Measurements from ENCODE around the gene SETD5. TPM values are rescaled to one million over a fixed set of nuclear protein-coding genes. Genes with fewer than 3 reads are reported as not detected.

SETD5 gene
- total and polyA plus RNA-seq, 2 experiments from 2014 or later = 143 to 172 TPM

- H4K20me1 ChIP-seq (replicated peaks; ENCODE audit: insufficient read depth) = peaks cover 50% of the 10 kb centered on the region
- peaks cover 45% of the 10 kb centered on the region for H3K4me1 ChIP-seq (ENCODE audit: insufficient read depth)
- DNase-seq (ENCODE audit: low spot score) = peak; percentile 63
- peaks cover 17% of the 10 kb centered on the region; the same call in 1 of the 2 replicates for H3K36me3 ChIP-seq (ENCODE audit: insufficient read depth)
- H3F3A ChIP-seq (replicated peaks; ENCODE audit: low read depth) = peaks cover 5% of the 10 kb centered on the region; the same call in 1 of the 2 replicates
- Mint-ChIP-seq H3K27ac (peak overlapping the region; percentile 98), H3K9me3 (no peaks in the 10 kb centered on the region; the same call in 2 of the 3 replicates), H3K4me3 (peak overlapping the region; percentile 94), H3K27me3 (ENCODE audit: insufficient read depth, low read depth, poor library complexity) (peaks cover 14% of the 10 kb centered on the region), H3K4me1 (peaks cover 49% of the 10 kb centered on the region), H3K36me3 (ENCODE audit: low read depth) (peaks cover 49% of the 10 kb centered on the region)
- no peaks in the 10 kb centered on the region for H3K27me3 ChIP-seq (ENCODE audit: insufficient read depth)
- H3K27ac ChIP-seq (ENCODE audit: low read depth) = peak overlapping the region; percentile 98
- no peak overlapping the region for H2AFZ ChIP-seq
- peak overlapping the region; percentile 90 for H3K4me2 ChIP-seq
- peak overlapping the region; percentile 88 for H3K4me3 ChIP-seq
- no peak for TF ChIP-seq ZNF114 (CRISPR knock-in tag; IDR thresholded peaks at IDR 0.05)
- no peak for ATAC-seq
- peaks cover 84% of the 10 kb centered on the region for H3K79me2 ChIP-seq (replicated peaks; ENCODE audit: insufficient read depth)
- H3K9me2 ChIP-seq (ENCODE audit: insufficient read depth) = no peaks in the 10 kb centered on the region
These were observed 688 bp downstream of the SETD5 start for GRCh38 chr3:9397906-9398699.

DNA sequence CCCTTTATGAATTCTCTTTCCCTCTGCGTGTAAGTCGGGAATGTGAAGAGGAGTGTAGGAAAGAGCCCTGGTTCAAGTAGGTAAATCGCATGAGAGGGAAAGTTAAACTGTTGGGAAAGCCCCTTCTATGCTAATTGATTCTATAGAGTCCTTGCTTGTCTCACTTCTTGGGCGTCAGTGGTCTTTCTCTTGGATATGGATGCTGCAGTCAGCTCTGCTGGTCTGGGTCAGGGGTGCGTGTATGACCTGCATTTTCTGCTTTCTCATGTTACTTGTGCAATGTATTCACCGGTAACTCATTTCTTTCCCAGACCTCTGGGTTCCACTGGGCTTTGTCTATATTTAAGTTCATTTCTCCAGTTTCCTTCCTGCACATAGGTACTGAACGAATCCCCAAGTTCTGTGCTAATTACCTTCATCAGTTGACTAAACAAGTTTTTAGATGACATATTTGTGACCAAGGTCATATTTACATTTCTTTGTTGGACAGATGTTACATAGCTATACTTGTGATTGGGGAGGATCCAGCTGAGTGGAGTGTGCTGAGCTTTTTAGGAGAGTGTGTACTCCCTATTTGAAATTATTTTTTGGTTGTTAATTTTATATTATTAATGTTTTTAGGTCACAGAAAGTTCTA, 1.4 kb downstream of the SETD5 start:
- Histone ChIP-seq H3K4me3 (peak overlapping the region; percentile 88), H3K4me2 (peak overlapping the region; percentile 90), H3K9me2 (ENCODE audit: insufficient read depth) (no peaks in the 10 kb centered on the region), H2AFZ (no peak overlapping the region), H3K27ac (ENCODE audit: low read depth) (peak overlapping the region; percentile 98), H3K27me3 (ENCODE audit: insufficient read depth) (no peaks in the 10 kb centered on the region), H3F3A (replicated peaks; ENCODE audit: low read depth) (peaks cover 5% of the 10 kb centered on the region; the same call in 1 of the 2 replicates), H3K4me1 (ENCODE audit: insufficient read depth) (peaks cover 52% of the 10 kb centered on the region), H3K36me3 (ENCODE audit: insufficient read depth) (peaks cover 11% of the 10 kb centered on the region; the same call in 1 of the 2 replicates), H4K20me1 (replicated peaks; ENCODE audit: insufficient read depth) (peaks cover 50% of the 10 kb centered on the region), H3K79me2 (replicated peaks; ENCODE audit: insufficient read depth) (peaks cover 84% of the 10 kb centered on the region)
- H3K36me3 Mint-ChIP-seq (ENCODE audit: low read depth) = peaks cover 42% of the 10 kb centered on the region
- peaks cover 14% of the 10 kb centered on the region for H3K27me3 Mint-ChIP-seq (ENCODE audit: insufficient read depth, low read depth, poor library complexity)
- peak; percentile 2; the same call in 2 of the 3 replicates for ATAC-seq
- peak; percentile 80 for DNase-seq (ENCODE audit: low spot score)
- H3K4me1 Mint-ChIP-seq = peaks cover 50% of the 10 kb centered on the region
- peak overlapping the region; percentile 94 for H3K4me3 Mint-ChIP-seq
- peak overlapping the region; percentile 98 for H3K27ac Mint-ChIP-seq
- TF ChIP-seq ZNF114 (CRISPR knock-in tag; IDR thresholded peaks at IDR 0.05) = no peak
- TF ChIP-seq CREB1 (CRISPR knock-in tag; IDR thresholded peaks at IDR 0.05; ENCODE audit: low read depth) = 0 out of 2 replicates have a peak, but pooled peaks have one; percentile 38
- H3K9me3 Mint-ChIP-seq = no peaks in the 10 kb centered on the region; the same call in 2 of the 3 replicates

GRCh38 chr3:9399337-9399703, 1.9 kb downstream of the SETD5 start:
- H3K4me3 ChIP-seq = peak overlapping the region; percentile 88
- Mint-ChIP-seq H3K27me3 (ENCODE audit: insufficient read depth, low read depth, poor library complexity) (peaks cover 14% of the 10 kb centered on the region), H3K36me3 (ENCODE audit: low read depth) (peaks cover 37% of the 10 kb centered on the region), H3K27ac (peak overlapping the region; percentile 85), H3K4me3 (peak overlapping the region; percentile 94), H3K9me3 (no peaks in the 10 kb centered on the region; the same call in 2 of the 3 replicates), H3K4me1 (peaks cover 47% of the 10 kb centered on the region)
- H3K4me1 ChIP-seq (ENCODE audit: insufficient read depth) = peaks cover 56% of the 10 kb centered on the region
- peaks cover 9% of the 10 kb centered on the region; the same call in 1 of the 2 replicates for H3K36me3 ChIP-seq (ENCODE audit: insufficient read depth)
- peaks cover 84% of the 10 kb centered on the region for H3K79me2 ChIP-seq (replicated peaks; ENCODE audit: insufficient read depth)
- peak overlapping the region; percentile 90 for H3K4me2 ChIP-seq
- H4K20me1 ChIP-seq (replicated peaks; ENCODE audit: insufficient read depth) = peaks cover 45% of the 10 kb centered on the region
- no peak for DNase-seq (ENCODE audit: low spot score)
- H3K27ac ChIP-seq (ENCODE audit: low read depth) = peak overlapping the region; percentile 98
- no peak for ATAC-seq
- no peak overlapping the region for H2AFZ ChIP-seq
- H3K9me2 ChIP-seq (ENCODE audit: insufficient read depth) = no peaks in the 10 kb centered on the region
- H3K27me3 ChIP-seq (ENCODE audit: insufficient read depth) = no peaks in the 10 kb centered on the region
- peaks cover 5% of the 10 kb centered on the region; the same call in 1 of the 2 replicates for H3F3A ChIP-seq (replicated peaks; ENCODE audit: low read depth)
- no peak for TF ChIP-seq STAT1 (IDR thresholded peaks at IDR 0.05; ENCODE audit: unreplicated experiment)
- no peak for TF ChIP-seq ZNF331 (CRISPR knock-in tag; IDR thresholded peaks at IDR 0.05; ENCODE audit: low read depth)
- no peak for TF ChIP-seq ZNF114 (CRISPR knock-in tag; IDR thresholded peaks at IDR 0.05)
- TF ChIP-seq REST (IDR thresholded peaks at IDR 0.05; ENCODE audit: unreplicated experiment) = no peak

All from GM23338 (cell line).